ENCODE measurements around the gene TACR1.
"Not testable (repeated sequence)": the region's sequence is repeated elsewhere in the genome, so short reads cannot be mapped to it uniquely, and the experiment has no call there.

The TACR1 gene

GRCh38 chr2:75199428-75200011, at the start of gene TACR1:
TSS of gene TACR1 (minus strand) at chr2:75199520. CDS start at chr2:75198934, 586 bp downstream.
- DNase-seq (ENCODE audit: low read depth, low spot score) = no peak

- DNase-seq (ENCODE audit: low read depth, low spot score) = not testable (repeated sequence)
Observed at GRCh38 chr2:75248581-75248980, 49.3 kb upstream of the TACR1 start.

GRCh38 chr2:75246441-75247167, 47.3 kb upstream of the TACR1 start:
- no peak for DNase-seq (ENCODE audit: low read depth, low spot score)

- no peak for DNase-seq (ENCODE audit: low read depth, low spot score)
Observed at GRCh38 chr2:75243219-75243618, 43.9 kb upstream of the TACR1 start.

GRCh38 chr2:75241696-75242095, 42.4 kb upstream of the TACR1 start:
- DNase-seq (ENCODE audit: low read depth, low spot score) = no peak

- no peak for DNase-seq (ENCODE audit: low read depth, low spot score)
Observed at GRCh38 chr2:75238670-75239330, 39.5 kb upstream of the TACR1 start.

- no peak for DNase-seq (ENCODE audit: low read depth, low spot score)
Observed at GRCh38 chr2:75237296-75237695, 38.0 kb upstream of the TACR1 start.

- DNase-seq (ENCODE audit: low read depth, low spot score) = no peak
Observed at GRCh38 chr2:75233965-75234364, 34.6 kb upstream of the TACR1 start.

GRCh38 chr2:75226617-75227016, 27.3 kb upstream of the TACR1 start:
- no peak for DNase-seq (ENCODE audit: low read depth, low spot score)

GRCh38 chr2:75226099-75226498, 26.8 kb upstream of the TACR1 start:
- no peak for DNase-seq (ENCODE audit: low read depth, low spot score)

- no peak for DNase-seq (ENCODE audit: low read depth, low spot score)
Observed at GRCh38 chr2:75224636-75225094, 25.3 kb upstream of the TACR1 start.

GRCh38 chr2:75222527-75222926, 23.2 kb upstream of the TACR1 start:
- DNase-seq (ENCODE audit: low read depth, low spot score) = no peak

GRCh38 chr2:75221862-75222261, 22.5 kb upstream of the TACR1 start:
- DNase-seq (ENCODE audit: low read depth, low spot score) = no peak

GRCh38 chr2:75219213-75219612, 19.9 kb upstream of the TACR1 start:
- not testable (repeated sequence) for DNase-seq (ENCODE audit: low read depth, low spot score)

- no peak for DNase-seq (ENCODE audit: low read depth, low spot score)
Observed at GRCh38 chr2:75211266-75211770, 12.0 kb upstream of the TACR1 start.

GRCh38 chr2:75210409-75210808, 11.1 kb upstream of the TACR1 start:
- DNase-seq (ENCODE audit: low read depth, low spot score) = no peak

- no peak for DNase-seq (ENCODE audit: low read depth, low spot score)
Observed at GRCh38 chr2:75208738-75209137, 9.4 kb upstream of the TACR1 start.

GRCh38 chr2:75204833-75205232, 5.5 kb upstream of the TACR1 start:
- DNase-seq (ENCODE audit: low read depth, low spot score) = no peak

- DNase-seq (ENCODE audit: low read depth, low spot score) = no peak
Observed at GRCh38 chr2:75202359-75202758, 3.0 kb upstream of the TACR1 start.

GRCh38 chr2:75200140-75201096, 1.1 kb upstream of the TACR1 start:
- no peak for DNase-seq (ENCODE audit: low read depth, low spot score)

- no peak for DNase-seq (ENCODE audit: low read depth, low spot score)
Observed at GRCh38 chr2:75195076-75195691, 4.1 kb downstream of the TACR1 start.
